Gastrocnemius medialis (tissue), 4 donors: ENCODE measurements around the gene REL. TPM values are rescaled to one million over a fixed set of nuclear protein-coding genes. Genes with fewer than 3 reads are reported as not detected.

Source experiments
- ATAC-seq, 2 donors: fragments of 150-250 bp; one replicate each; pipeline ENCODE4 v1.9.1; 2016
- DNase-seq, 2 donors: peaks; one replicate each; pipeline ENCODE4 v3.0.0-alpha.2; 2019
- H3K27ac ChIP-seq, 4 donors: fragments of 200-600 bp; sonication (generic); 1 replicate in 1 of 4; 2 replicates in 3 of 4; pipeline ENCODE4 v1.5.1; 2016 to 2018; ENCODE audit warnings: mild to moderate bottlenecking in 2 of 4, moderate library complexity in 1 of 4
- H3K27me3 ChIP-seq, 3 donors: fragments of 200-600 bp; sonication (generic) in 2 of 3; 1 replicate in 1 of 3; 2 replicates in 2 of 3; pipeline versions ENCODE4 v1.5.1 to v1.6.0; 2016 to 2019; ENCODE audit warnings: mild to moderate bottlenecking in 1 of 3, moderate library complexity in 1 of 3
- H3K36me3 ChIP-seq, 2 donors: fragments of 200-600 bp; sonication (generic) in 1 of 2; one replicate each; pipeline ENCODE4 v1.5.1; 2017 to 2018
- H3K4me1 ChIP-seq, 2 donors: fragments of 200-600 bp; sonication (generic) in 1 of 2; one replicate each; pipeline ENCODE4 v1.5.1; 2016 to 2017; ENCODE audit warnings: mild to moderate bottlenecking in 2 of 2
- H3K4me3 ChIP-seq, 4 donors: fragments of 200-600 bp; sonication (generic) in 3 of 4; 1 replicate in 1 of 4; 2 replicates in 3 of 4; pipeline ENCODE4 v1.5.1; 2016 to 2019; ENCODE audit warnings: mild to moderate bottlenecking in 2 of 4
- H3K9me3 ChIP-seq, 3 donors: fragments of 200-600 bp; sonication (generic) in 2 of 3; 1 replicate in 1 of 3; 2 replicates in 2 of 3; pipeline ENCODE4 v1.5.1; 2016 to 2019
- POLR2A ChIP-seq, 2 donors: fragments of 450-650 bp; IDR thresholded peaks; one replicate each; pipeline ENCODE4 v1.6.1; 2017; ENCODE audit warnings: antibody characterized with exemption in 2 of 2, mild to moderate bottlenecking in 2 of 2, moderate library complexity in 2 of 2
- in situ Hi-C, 4 donors: fragments of 200-750 bp; cut with MboI; loops; one replicate each; pipeline versions ENCODE4 v1.15.0 to v1.8.0; 2017; ENCODE audit warnings: low sequenced_read_pairs in 4 of 4
- intact Hi-C: fragments of 100-400 bp; cut with DNase I; formaldehyde crosslinking; loops from one replicate; pipeline ENCODE4 v1.15.1; 2023; ENCODE audit warnings: low total_unique reads
- total RNA-seq, 4 donors: library from RNA; depleted of rRNA; stranded (reverse); fragments of >200 nt; gene quantifications; one replicate each; pipeline versions ENCODE4 v1.1.0 to v1.2.3, GENCODE V29; 2016
- TF ChIP-seq, protein P1 (sequence below), 5 experiments: fragments of 450-650 bp in 3 of 5; fragments of 200-600 bp in 2 of 5; sonication (generic) in 2 of 5; IDR thresholded peaks in 4 of 5; conservative IDR thresholded peaks in 1 of 5; 1 replicate in 4 of 5; 2 replicates in 1 of 5; pipeline ENCODE4 v1.5.1; 2016 to 2019; ENCODE audit warnings: antibody characterized with exemption in 5 of 5, mild to moderate bottlenecking in 3 of 5, moderate library complexity in 3 of 5

The REL gene
- total RNA-seq, 4 donors from 2014 or later, result 4.2 to 7.6 (median 5.4) TPM

GRCh38 chr2:60947056-60947455 lies 65.7 kb downstream of the REL start:
- Histone ChIP-seq H3K9me3 (no peaks in the 10 kb centered on the region), H3K27me3 (no peaks in the 10 kb centered on the region), H3K4me1 (no peaks in the 10 kb centered on the region), H3K36me3 (peaks cover 0 to 22% of the 10 kb centered on the region in 2 donors), H3K27ac (no peak overlapping the region), H3K4me3 (no peak overlapping the region)
- in situ Hi-C loops, result no loop called here
- intact Hi-C loops, result no loop called here
- TF ChIP-seq POLR2A (IDR thresholded peaks at IDR 0.05), result no peak
- TF ChIP-seq, protein P1, sequence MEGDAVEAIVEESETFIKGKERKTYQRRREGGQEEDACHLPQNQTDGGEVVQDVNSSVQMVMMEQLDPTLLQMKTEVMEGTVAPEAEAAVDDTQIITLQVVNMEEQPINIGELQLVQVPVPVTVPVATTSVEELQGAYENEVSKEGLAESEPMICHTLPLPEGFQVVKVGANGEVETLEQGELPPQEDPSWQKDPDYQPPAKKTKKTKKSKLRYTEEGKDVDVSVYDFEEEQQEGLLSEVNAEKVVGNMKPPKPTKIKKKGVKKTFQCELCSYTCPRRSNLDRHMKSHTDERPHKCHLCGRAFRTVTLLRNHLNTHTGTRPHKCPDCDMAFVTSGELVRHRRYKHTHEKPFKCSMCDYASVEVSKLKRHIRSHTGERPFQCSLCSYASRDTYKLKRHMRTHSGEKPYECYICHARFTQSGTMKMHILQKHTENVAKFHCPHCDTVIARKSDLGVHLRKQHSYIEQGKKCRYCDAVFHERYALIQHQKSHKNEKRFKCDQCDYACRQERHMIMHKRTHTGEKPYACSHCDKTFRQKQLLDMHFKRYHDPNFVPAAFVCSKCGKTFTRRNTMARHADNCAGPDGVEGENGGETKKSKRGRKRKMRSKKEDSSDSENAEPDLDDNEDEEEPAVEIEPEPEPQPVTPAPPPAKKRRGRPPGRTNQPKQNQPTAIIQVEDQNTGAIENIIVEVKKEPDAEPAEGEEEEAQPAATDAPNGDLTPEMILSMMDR (IDR thresholded peaks at IDR 0.05 in 4 of 5, conservative IDR thresholded peaks at IDR 0.05 in 1 of 5), result no peak
- DNase-seq, result no peak
- no peak for ATAC-seq

DNA sequence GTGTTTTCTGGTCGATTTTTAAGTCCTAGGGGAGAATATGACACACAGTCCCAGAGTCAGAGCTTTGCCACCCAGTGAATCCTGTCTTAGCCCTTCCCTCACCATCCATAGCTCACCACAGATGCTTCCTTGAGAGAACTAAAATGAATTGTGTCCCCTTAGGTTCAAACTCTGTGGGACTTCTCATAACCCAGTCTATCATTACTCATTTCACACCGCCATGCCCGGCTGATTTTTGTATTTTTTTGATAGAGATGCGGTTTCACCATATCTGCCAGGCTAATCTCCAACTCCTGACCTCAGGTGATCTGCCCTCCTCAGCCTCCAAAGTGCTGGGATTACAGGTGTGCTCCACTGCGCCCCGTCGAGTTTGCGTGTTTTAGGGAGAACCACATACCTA lies 66.8 kb downstream of the REL start:
- H3K36me3 ChIP-seq, result peaks cover 0 to 26% of the 10 kb centered on the region in 2 donors
- in situ Hi-C loops (no loop called here), intact Hi-C loops (no loop called here)
- ATAC-seq, result no peak
- no peak overlapping the region for H3K27ac ChIP-seq
- no peaks in the 10 kb centered on the region for H3K27me3 ChIP-seq
- TF ChIP-seq, protein P1 (IDR thresholded peaks at IDR 0.05 in 4 of 5, conservative IDR thresholded peaks at IDR 0.05 in 1 of 5), result no peak
- no peak for TF ChIP-seq POLR2A (IDR thresholded peaks at IDR 0.05)
- H3K9me3 ChIP-seq, result no peaks in the 10 kb centered on the region
- no peaks in the 10 kb centered on the region for H3K4me1 ChIP-seq
- DNase-seq, result no peak
- no peak overlapping the region for H3K4me3 ChIP-seq

DNA sequence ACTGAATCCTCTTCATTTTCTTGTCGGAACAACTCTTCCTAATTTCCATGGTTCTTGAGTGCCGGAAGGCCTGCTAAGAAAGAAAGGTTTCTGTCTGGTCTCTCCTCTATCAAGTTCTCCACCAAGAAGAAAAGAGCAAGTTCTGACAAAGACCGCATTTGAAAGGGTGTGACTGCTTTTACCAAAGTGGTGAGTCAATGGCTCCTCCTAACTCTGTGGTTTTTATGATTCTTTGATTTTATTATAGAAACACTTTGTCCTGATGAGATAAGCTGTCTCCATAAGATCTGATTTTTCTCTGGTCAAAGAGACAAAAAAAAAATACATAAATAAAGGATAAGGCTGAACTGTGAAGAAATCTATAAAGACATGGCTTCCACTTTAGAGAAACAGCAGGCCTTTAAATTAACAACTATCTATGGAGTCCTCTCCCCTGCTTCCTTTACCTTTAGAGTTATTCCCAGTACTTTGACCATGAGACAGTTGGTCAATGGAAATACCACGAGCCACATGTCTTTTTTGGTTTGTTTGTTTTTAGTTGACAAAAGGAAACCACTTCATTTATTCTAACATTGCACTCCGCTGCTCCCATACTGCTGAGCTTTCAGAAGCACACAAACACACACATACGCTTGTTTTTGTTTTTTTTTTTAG lies 67.7 kb downstream of the REL start:
- Histone ChIP-seq H3K4me1 (no peaks in the 10 kb centered on the region), H3K4me3 (no peak overlapping the region), H3K27ac (no peak overlapping the region), H3K27me3 (no peaks in the 10 kb centered on the region), H3K36me3 (peaks cover 0 to 34% of the 10 kb centered on the region in 2 donors), H3K9me3 (no peaks in the 10 kb centered on the region)
- in situ Hi-C loops, result no loop called here
- no peak for ATAC-seq
- intact Hi-C loops, result no loop called here
- TF ChIP-seq, protein P1 (IDR thresholded peaks at IDR 0.05 in 4 of 5, conservative IDR thresholded peaks at IDR 0.05 in 1 of 5), result no peak
- no peak for TF ChIP-seq POLR2A (IDR thresholded peaks at IDR 0.05)
- DNase-seq, result no peak

- no peak for DNase-seq
Measured at GRCh38 chr2:60954139-60954538, 72.8 kb downstream of the REL start.

More at GRCh38 chr2:60954139-60954538, 72.8 kb downstream of the REL start:
- no peak for ATAC-seq
- peaks cover 0 to 27% of the 10 kb centered on the region in 2 donors for H3K36me3 ChIP-seq
- TF ChIP-seq, protein P1 (IDR thresholded peaks at IDR 0.05 in 4 of 5, conservative IDR thresholded peaks at IDR 0.05 in 1 of 5), result no peak
- no peak for TF ChIP-seq POLR2A (IDR thresholded peaks at IDR 0.05)
- H3K9me3 ChIP-seq, result no peaks in the 10 kb centered on the region
- no peaks in the 10 kb centered on the region for H3K27me3 ChIP-seq
- intact Hi-C loops (no loop called here), in situ Hi-C loops (no loop called here)
- no peak overlapping the region for H3K4me3 ChIP-seq
- H3K4me1 ChIP-seq, result no peaks in the 10 kb centered on the region
- H3K27ac ChIP-seq, result no peak overlapping the region
